NCI-H460 (cell line): Measurements from ENCODE around the gene GNPTG. TPM values are rescaled to one million over a fixed set of nuclear protein-coding genes. Genes with fewer than 3 reads are reported as not detected.

Experiments used
- DNase-seq: peaks from one replicate; pipeline ENCODE4 v3.0.0-alpha.2; 2016; ENCODE audit warnings: low read depth; ENCODE audit errors: extremely low read depth
- total RNA-seq: library from RNA; depleted of rRNA; stranded (reverse); fragments of >200 nt; shearing (Covaris generic); gene quantifications from 2 replicates; pipeline ENCODE4 v1.2.3, GENCODE V29; 2014

GNPTG gene
- total RNA-seq, 1 experiment from 2014 or later, result 32.2 TPM

GRCh38 chr16:1345651-1346421, 5.9 kb upstream of the GNPTG start:
- no peak for DNase-seq

- DNase-seq, result peak; percentile 45
Measured at GRCh38 chr16:1346422-1347285, 5.1 kb upstream of the GNPTG start.

- DNase-seq, result no peak
Measured at GRCh38 chr16:1347286-1347855, 4.4 kb upstream of the GNPTG start.

GRCh38 chr16:1347962-1348361, 3.8 kb upstream of the GNPTG start:
- no peak for DNase-seq

- DNase-seq, result no peak
Measured at GRCh38 chr16:1348441-1348840, 3.3 kb upstream of the GNPTG start.

GRCh38 chr16:1348926-1349325, 2.8 kb upstream of the GNPTG start:
- no peak for DNase-seq

GRCh38 chr16:1349351-1349750, 2.4 kb upstream of the GNPTG start:
- no peak for DNase-seq

GRCh38 chr16:1349951-1350350, 1.8 kb upstream of the GNPTG start:
- DNase-seq, result no peak

GRCh38 chr16:1350691-1351090, 1.0 kb upstream of the GNPTG start:
- DNase-seq, result no peak

- no peak for DNase-seq
Measured at GRCh38 chr16:1351215-1351581, 533 bp upstream of the GNPTG start.

GRCh38 chr16:1354815-1355540, 3.2 kb downstream of the GNPTG start:
- DNase-seq, result no peak

- no peak for DNase-seq
Measured at GRCh38 chr16:1355591-1355990, 3.9 kb downstream of the GNPTG start.

- DNase-seq, result no peak
Measured at GRCh38 chr16:1356061-1356900, 4.5 kb downstream of the GNPTG start.

GRCh38 chr16:1357906-1358566, 6.3 kb downstream of the GNPTG start:
- DNase-seq, result peak; percentile 35

GRCh38 chr16:1361685-1362360, 10.1 kb downstream of the GNPTG start:
- no peak for DNase-seq

GRCh38 chr16:1362807-1363206, 11.1 kb downstream of the GNPTG start:
- no peak for DNase-seq

GRCh38 chr16:1363501-1364041, 11.8 kb downstream of the GNPTG start:
- DNase-seq, result peak; percentile 53

GRCh38 chr16:1364510-1364909, 12.8 kb downstream of the GNPTG start:
- DNase-seq, result no peak
